ENCODE results near the gene SNX32. TPM values are rescaled to one million over a fixed set of nuclear protein-coding genes. Genes with fewer than 3 reads are reported as not detected.

Gene SNX32
- total and polyA plus RNA-seq, 9 of the 15 experiments (the other 6 are each of a cell fraction or from before 2014, with no cell fraction given): 0.03 TPM; not detected in 7

GRCh38 chr11:65900125-65900898, 66.5 kb downstream of the SNX32 start, which contains the start of gene FOSL1:
Gene FOSL1, minus strand, starts transcription at chr11:65900388. Its CDS starts 49 bp downstream, at chr11:65900339.
- WGBS (ENCODE audit: insufficient coverage, low coverage, missing lambda C conversion rate): 2% methylated on average over 73 of the region's 80 CpGs
- peak; percentile 89 to 97 (median 92) for DNase-seq (ENCODE audit: extremely low read depth in 1 of 4, low spot score in 3 of 4)
- ChIA-PET POLR2A (interaction anchor here (0.6 to 8.0 kb wide), 25 partner anchors 11 to 407 kb away, joined by 3 to 136 read pairs (median 5); partner anchors contain the start of genes C11orf68, CCDC85B, CFL1 and FIBP), CTCF (ENCODE audit: low intra/inter-chr PET ratio) (no interaction called here)
- peak; percentile 48 for FAIRE-seq
- Histone ChIP-seq H3K4me3 (peak within 1 kb of the TSS; percentile 89), H3K9me3 (replicated peaks; ENCODE audit: control insufficient read depth, insufficient read depth, low read depth, low read length) (no peaks in the 10 kb centered on the region), H3K36me3 (ENCODE audit: control insufficient read depth, insufficient read depth, low read length) (peaks cover 40% of the 10 kb centered on the region), H3K4me1 (replicated peaks in 1 of 2; ENCODE audit: control insufficient read depth in 2 of 2, insufficient read depth in 2 of 2, low read length in 2 of 2) (peaks cover 42 to 70% of the 10 kb centered on the region in 2 experiments), H3K27ac (ENCODE audit: extremely low read depth, low read depth, low read length) (peak within 1 kb of the TSS; percentile 100), H3K9me1 (ENCODE audit: control insufficient read depth, insufficient read depth, low read length) (no peaks in the 10 kb centered on the region), H4K20me1 (replicated peaks; ENCODE audit: control insufficient read depth, insufficient read depth, low read length) (peaks cover 14% of the 10 kb centered on the region), H3K27me3 (ENCODE audit: control insufficient read depth in 2 of 2, insufficient read depth in 2 of 2, low read length in 2 of 2) (no peaks in the 10 kb centered on the region), H2AFZ (ENCODE audit: low read depth, low read length) (peak within 1 kb of the TSS; percentile 58), H3K4me2 (ENCODE audit: insufficient read depth, low read length) (peak within 1 kb of the TSS; percentile 99), H3K79me2 (ENCODE audit: control insufficient read depth, insufficient read depth, low read length) (peaks cover 49% of the 10 kb centered on the region), H3K9ac (ENCODE audit: insufficient read depth in 1 of 2, low read depth in 2 of 2, low read length in 2 of 2) (peak within 1 kb of the TSS; percentile 100)
- in situ Hi-C loops (cut with MboI) (no loop called here), intact Hi-C loops (cut with micrococcal nuclease) (loop anchor here (5.0 kb wide), 1 partner anchor 43 kb away; the partner anchor contains the start of gene CFL1)
- peak; percentile 90 for ATAC-seq
- BruUV-seq (replicated peaks): no TSS peak
- TF ChIP-seq GABPA (tag; conservative IDR thresholded peaks at IDR 0.05; ENCODE audit: low read depth): 0 out of 2 replicates have a peak, but pooled peaks have one; percentile 26
- no peak for TF ChIP-seq TRIM25 (IDR thresholded peaks at IDR 0.05; ENCODE audit: borderline replicate concordance)
- TF ChIP-seq MAZ (CRISPR knock-in tag; conservative IDR thresholded peaks at IDR 0.05 in 1 of 2, IDR thresholded peaks at IDR 0.05 in 1 of 2): peak; percentile 73 to 85; a peak in 3 of 4 replicates
- TF ChIP-seq CREM (IDR thresholded peaks at IDR 0.05; ENCODE audit: low read depth): peak; percentile 95
- no peak for TF ChIP-seq ZNF507 (tag; conservative IDR thresholded peaks at IDR 0.05)
- no peak for TF ChIP-seq ETV1 (tag; conservative IDR thresholded peaks at IDR 0.05; ENCODE audit: low read depth)
- TF ChIP-seq GTF2F1 (IDR thresholded peaks at IDR 0.05; ENCODE audit: low read depth, low read length): peak; percentile 89
- TF ChIP-seq ZNF212 (CRISPR knock-in tag; IDR thresholded peaks at IDR 0.05): no peak
- TF ChIP-seq ZBED1 (IDR thresholded peaks at IDR 0.05): no peak
- TF ChIP-seq, protein P1, sequence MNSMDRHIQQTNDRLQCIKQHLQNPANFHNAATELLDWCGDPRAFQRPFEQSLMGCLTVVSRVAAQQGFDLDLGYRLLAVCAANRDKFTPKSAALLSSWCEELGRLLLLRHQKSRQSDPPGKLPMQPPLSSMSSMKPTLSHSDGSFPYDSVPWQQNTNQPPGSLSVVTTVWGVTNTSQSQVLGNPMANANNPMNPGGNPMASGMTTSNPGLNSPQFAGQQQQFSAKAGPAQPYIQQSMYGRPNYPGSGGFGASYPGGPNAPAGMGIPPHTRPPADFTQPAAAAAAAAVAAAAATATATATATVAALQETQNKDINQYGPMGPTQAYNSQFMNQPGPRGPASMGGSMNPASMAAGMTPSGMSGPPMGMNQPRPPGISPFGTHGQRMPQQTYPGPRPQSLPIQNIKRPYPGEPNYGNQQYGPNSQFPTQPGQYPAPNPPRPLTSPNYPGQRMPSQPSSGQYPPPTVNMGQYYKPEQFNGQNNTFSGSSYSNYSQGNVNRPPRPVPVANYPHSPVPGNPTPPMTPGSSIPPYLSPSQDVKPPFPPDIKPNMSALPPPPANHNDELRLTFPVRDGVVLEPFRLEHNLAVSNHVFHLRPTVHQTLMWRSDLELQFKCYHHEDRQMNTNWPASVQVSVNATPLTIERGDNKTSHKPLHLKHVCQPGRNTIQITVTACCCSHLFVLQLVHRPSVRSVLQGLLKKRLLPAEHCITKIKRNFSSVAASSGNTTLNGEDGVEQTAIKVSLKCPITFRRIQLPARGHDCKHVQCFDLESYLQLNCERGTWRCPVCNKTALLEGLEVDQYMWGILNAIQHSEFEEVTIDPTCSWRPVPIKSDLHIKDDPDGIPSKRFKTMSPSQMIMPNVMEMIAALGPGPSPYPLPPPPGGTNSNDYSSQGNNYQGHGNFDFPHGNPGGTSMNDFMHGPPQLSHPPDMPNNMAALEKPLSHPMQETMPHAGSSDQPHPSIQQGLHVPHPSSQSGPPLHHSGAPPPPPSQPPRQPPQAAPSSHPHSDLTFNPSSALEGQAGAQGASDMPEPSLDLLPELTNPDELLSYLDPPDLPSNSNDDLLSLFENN (IDR thresholded peaks at IDR 0.05; ENCODE audit: low read depth in 2 of 2, low read length in 2 of 2): peak in 1 of 2 experiments; percentile 67; a peak in 1 of 4 replicates
- no peak for TF ChIP-seq ZNF707 (CRISPR knock-in tag; conservative IDR thresholded peaks at IDR 0.05)
- no peak for TF ChIP-seq ZKSCAN8 (CRISPR knock-in tag; IDR thresholded peaks at IDR 0.05)
- TF ChIP-seq, protein P2, sequence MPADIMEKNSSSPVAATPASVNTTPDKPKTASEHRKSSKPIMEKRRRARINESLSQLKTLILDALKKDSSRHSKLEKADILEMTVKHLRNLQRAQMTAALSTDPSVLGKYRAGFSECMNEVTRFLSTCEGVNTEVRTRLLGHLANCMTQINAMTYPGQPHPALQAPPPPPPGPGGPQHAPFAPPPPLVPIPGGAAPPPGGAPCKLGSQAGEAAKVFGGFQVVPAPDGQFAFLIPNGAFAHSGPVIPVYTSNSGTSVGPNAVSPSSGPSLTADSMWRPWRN (IDR thresholded peaks at IDR 0.05; ENCODE audit: low read depth): no peak
- no peak for TF ChIP-seq SMAD2 (IDR thresholded peaks at IDR 0.05; ENCODE audit: low read depth, low read length)
- TF ChIP-seq DNMT1 (IDR thresholded peaks at IDR 0.05): no peak
